ENCODE data around the gene RS1.

The RS1 gene

GRCh38 chrX:18691431-18691830 lies 19.5 kb upstream of the RS1 start:
- TF ChIP-seq ZNF324 (tag by site-specific recombination; IDR thresholded peaks at IDR 0.05): no peak
- no peak for TF ChIP-seq ZNF391 (tag by site-specific recombination; IDR thresholded peaks at IDR 0.05; ENCODE audit: borderline replicate concordance, low read depth)
- TF ChIP-seq HIC1 (tag by site-specific recombination; IDR thresholded peaks at IDR 0.05): no peak
- Histone ChIP-seq H3K27ac (ENCODE audit: extremely low read depth, low read depth, low read length) (no peak overlapping the region), H3K36me3 (ENCODE audit: control insufficient read depth in 2 of 2, insufficient read depth in 1 of 2, low read length in 2 of 2) (no peaks in the 10 kb centered on the region), H3K4me3 (ENCODE audit: low read depth, low read length) (no peak overlapping the region), H3K9me3 (ENCODE audit: control insufficient read depth, insufficient read depth, low read depth, low read length) (no peaks in the 10 kb centered on the region), H3K4me1 (ENCODE audit: control insufficient read depth, insufficient read depth, low read length) (no peaks in the 10 kb centered on the region)
- POLR2A ChIA-PET: no interaction called here
- CTCF ChIA-PET: interaction anchor here (0.6 kb wide), 1 partner anchor 15 kb away, joined by 3 read pairs; no protein-coding TSS in a partner anchor

- H3K9me3 ChIP-seq (ENCODE audit: control insufficient read depth, insufficient read depth, low read depth, low read length): no peaks in the 10 kb centered on the region
- CTCF ChIA-PET: interaction anchor here (0.6 to 1.4 kb wide), 3 partner anchors 12 to 408 kb away, joined by 4 to 6 read pairs (median 5); no protein-coding TSS in a partner anchor
- no peak overlapping the region for H3K4me3 ChIP-seq (ENCODE audit: low read depth, low read length)
- no peaks in the 10 kb centered on the region for H3K36me3 ChIP-seq (ENCODE audit: control insufficient read depth in 2 of 2, insufficient read depth in 1 of 2, low read length in 2 of 2)
- POLR2A ChIA-PET: no interaction called here
- no peak for TF ChIP-seq TCF7L2 (IDR thresholded peaks at IDR 0.05; ENCODE audit: borderline replicate concordance, low read depth, low read length)
- H3K4me1 ChIP-seq (ENCODE audit: control insufficient read depth, insufficient read depth, low read length): no peaks in the 10 kb centered on the region
- H3K27ac ChIP-seq (ENCODE audit: extremely low read depth, low read depth, low read length): no peak overlapping the region
These were observed 16.1 kb upstream of the RS1 start for GRCh38 chrX:18687856-18688495.

- ChIA-PET CTCF (no interaction called here), POLR2A (no interaction called here)
- Histone ChIP-seq H3K4me1 (ENCODE audit: control insufficient read depth, insufficient read depth, low read length) (no peaks in the 10 kb centered on the region), H3K4me3 (ENCODE audit: low read depth, low read length) (no peak overlapping the region), H3K27ac (ENCODE audit: extremely low read depth, low read depth, low read length) (no peak overlapping the region), H3K36me3 (ENCODE audit: control insufficient read depth in 2 of 2, insufficient read depth in 1 of 2, low read length in 2 of 2) (no peaks in the 10 kb centered on the region), H3K9me3 (ENCODE audit: control insufficient read depth, insufficient read depth, low read depth, low read length) (no peaks in the 10 kb centered on the region)
- TF ChIP-seq ZNF510 (tag by site-specific recombination; IDR thresholded peaks at IDR 0.05; ENCODE audit: insufficient replicate concordance): no peak
- TF ChIP-seq ZNF791 (tag by site-specific recombination; IDR thresholded peaks at IDR 0.05): no peak
- TF ChIP-seq ZNF155 (tag by site-specific recombination; IDR thresholded peaks at IDR 0.05): no peak
- TF ChIP-seq ZIC2 (tag by site-specific recombination; IDR thresholded peaks at IDR 0.05): no peak
- TF ChIP-seq ZNF37A (tag by site-specific recombination; IDR thresholded peaks at IDR 0.05): no peak
- TF ChIP-seq ZSCAN30 (tag by site-specific recombination; IDR thresholded peaks at IDR 0.05): no peak
- no peak for TF ChIP-seq ZNF530 (tag by site-specific recombination; IDR thresholded peaks at IDR 0.05; ENCODE audit: low read depth)
These were observed 11.1 kb upstream of the RS1 start for GRCh38 chrX:18682979-18683387.

GRCh38 chrX:18681996-18682395 lies 10.1 kb upstream of the RS1 start:
- Histone ChIP-seq H3K4me1 (ENCODE audit: control insufficient read depth, insufficient read depth, low read length) (no peaks in the 10 kb centered on the region; the same call in 1 of the 2 replicates), H3K27ac (ENCODE audit: extremely low read depth, low read depth, low read length) (no peak overlapping the region), H3K4me3 (ENCODE audit: low read depth, low read length) (no peak overlapping the region), H3K36me3 (ENCODE audit: control insufficient read depth in 2 of 2, insufficient read depth in 1 of 2, low read length in 2 of 2) (no peaks in the 10 kb centered on the region), H3K9me3 (ENCODE audit: control insufficient read depth, insufficient read depth, low read depth, low read length) (no peaks in the 10 kb centered on the region)
- ChIA-PET POLR2A (no interaction called here), CTCF (no interaction called here)
- TF ChIP-seq ZNF16 (tag by site-specific recombination; IDR thresholded peaks at IDR 0.05; ENCODE audit: low read depth): no peak
- no peak for TF ChIP-seq ZNF26 (tag by site-specific recombination; IDR thresholded peaks at IDR 0.05)
